Kidney (tissue), 14 donors: ENCODE results near the gene RNF135. TPM values are rescaled to one million over a fixed set of nuclear protein-coding genes. Genes with fewer than 3 reads are reported as not detected.

Experiments
- DNase-seq, 5 donors: peaks; one replicate each; pipeline ENCODE4 v3.0.0-alpha.2; 2013 to 2020
- FAIRE-seq: peaks from 2 replicates; lab custom pipeline; 2012; peaks lifted over from hg19 to GRCh38; lab: Jason Lieb, UNC
- H3K27ac ChIP-seq, 2 donors: one replicate each; pipeline ENCODE4 v1.7.0; 2013; ENCODE audit warnings: low read depth in 2 of 2, low read length in 2 of 2, inconsistent platforms in 1 of 2
- H3K27me3 ChIP-seq: one replicate; pipeline ENCODE4 v1.7.1; 2013; ENCODE audit warnings: low read length, inconsistent platforms; ENCODE audit not compliant: control insufficient read depth, insufficient read depth
- H3K36me3 ChIP-seq, 3 donors: one replicate each; pipeline versions ENCODE4 v1.7.0 to v1.7.1; 2013; ENCODE audit warnings: low read length in 3 of 3, control low read depth in 1 of 3, inconsistent platforms in 1 of 3; ENCODE audit not compliant: insufficient read depth in 3 of 3, control insufficient read depth in 2 of 3
- H3K4me1 ChIP-seq, 3 donors: one replicate each; pipeline versions ENCODE4 v1.7.0 to v1.7.1; 2013; ENCODE audit warnings: low read length in 3 of 3, inconsistent platforms in 1 of 3, low read depth in 1 of 3; ENCODE audit not compliant: control insufficient read depth in 2 of 3, insufficient read depth in 2 of 3
- H3K4me3 ChIP-seq, 3 donors: one replicate each; pipeline versions ENCODE4 v1.7.0 to v1.8.1; 2013; ENCODE audit warnings: low read length in 3 of 3, control low read depth in 1 of 3, inconsistent platforms in 1 of 3
- H3K9ac ChIP-seq, 3 donors: one replicate each; pipeline versions ENCODE4 v1.7.0 to v1.7.1; 2013; ENCODE audit warnings: low read length in 3 of 3, control low read depth in 1 of 3, inconsistent platforms in 1 of 3
- H3K9me3 ChIP-seq, 3 donors: one replicate each; pipeline versions ENCODE4 v1.7.0 to v1.7.1; 2013; ENCODE audit warnings: low read length in 3 of 3, control low read depth in 1 of 3, inconsistent platforms in 1 of 3; ENCODE audit not compliant: control insufficient read depth in 2 of 3, insufficient read depth in 1 of 3
- CTCF ChIP-seq: IDR thresholded peaks from 3 replicates; pipeline ENCODE4 v1.5.1; 2012; ENCODE audit warnings: mild to moderate bottlenecking, moderate library complexity, borderline replicate concordance; ENCODE audit not compliant: insufficient read depth; ENCODE audit errors: extremely low read depth
- intact Hi-C: fragments of 100-400 bp; cut with DNase I; formaldehyde crosslinking; loops from one replicate; pipeline ENCODE4 v1.11.1; 2022
- polyA plus RNA-seq: library from polyadenylated mRNA; stranded (reverse); fragments of 350-450 nt; fragmentation: Illumina TruSeq; extraction: RNeasy Lipid Tissue Mini Kit (QIAGEN cat#74804); gene quantifications from one replicate; pipeline ENCODE4 v1.2.3, GENCODE V29; 2014; ENCODE audit warnings: low read depth, low replicate concordance; ENCODE audit not compliant: insufficient read depth
- total RNA-seq: library from RNA; stranded (reverse); fragmentation: NEBNext Ultra II Directional; extraction: Animal tissue kit (Norgen Biotek cat#: 25700); gene quantifications from one replicate; pipeline ENCODE4 v1.2.1, GENCODE V29; 2021
- donor health status: control.
- donor health status: control.
- donor health status: control.
- donor health status: control.
- donor health status: control.
- donor health status: DM: yes; HTN: yes; CAD: no.
- donor health status: Normal renal cell carcinoma (clear cell type).

Gene RNF135
- total and polyA plus RNA-seq, 2 donors from 2014 or later: 27.8 to 29.8 TPM

- H3K27ac ChIP-seq: no peak overlapping the region
- peaks cover 0 to 19% (median 9%) of the 10 kb centered on the region in 3 donors for H3K36me3 ChIP-seq
- FAIRE-seq: no peak
Observed at GRCh38 chr17:30992551-30992950, 21.7 kb downstream of the RNF135 start.

DNA sequence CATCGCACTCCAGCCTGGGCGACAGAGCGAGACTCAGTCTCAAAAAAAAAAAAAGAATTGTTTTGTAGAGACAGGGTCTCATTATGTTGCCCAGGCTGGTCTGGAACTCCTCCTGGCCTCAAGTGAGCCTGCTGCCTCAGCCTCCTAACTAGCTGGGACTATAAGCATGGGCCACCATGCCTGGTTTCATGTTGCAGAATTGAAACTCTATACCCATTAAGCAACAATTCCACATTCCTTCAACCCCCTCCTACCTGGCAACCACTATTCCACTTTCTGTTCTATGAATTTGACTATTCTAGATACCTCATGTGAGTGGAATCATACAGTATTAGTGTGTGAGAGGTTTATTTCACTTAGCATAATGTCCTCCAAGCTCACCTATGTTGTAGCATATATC, 24.5 kb downstream of the RNF135 start:
- no peak overlapping the region for H3K9ac ChIP-seq
- no peak overlapping the region for H3K27ac ChIP-seq
- H3K27me3 ChIP-seq: no peaks in the 10 kb centered on the region
- peaks cover 6 to 35% (median 26%) of the 10 kb centered on the region in 3 donors for H3K36me3 ChIP-seq
- H3K9me3 ChIP-seq: no peaks in the 10 kb centered on the region
- no peaks in the 10 kb centered on the region for H3K4me1 ChIP-seq
- no peak for DNase-seq
- FAIRE-seq: no peak
- no peak for TF ChIP-seq CTCF
- H3K4me3 ChIP-seq: no peak overlapping the region
- intact Hi-C loops: no loop called here

More at GRCh38 chr17:30992551-30992950, 21.7 kb downstream of the RNF135 start:
- DNase-seq: no peak
- intact Hi-C loops: no loop called here
- Histone ChIP-seq H3K9me3 (no peaks in the 10 kb centered on the region), H3K27me3 (no peaks in the 10 kb centered on the region), H3K4me1 (no peaks in the 10 kb centered on the region), H3K9ac (no peak overlapping the region), H3K4me3 (no peak overlapping the region)
- no peak for TF ChIP-seq CTCF

DNA sequence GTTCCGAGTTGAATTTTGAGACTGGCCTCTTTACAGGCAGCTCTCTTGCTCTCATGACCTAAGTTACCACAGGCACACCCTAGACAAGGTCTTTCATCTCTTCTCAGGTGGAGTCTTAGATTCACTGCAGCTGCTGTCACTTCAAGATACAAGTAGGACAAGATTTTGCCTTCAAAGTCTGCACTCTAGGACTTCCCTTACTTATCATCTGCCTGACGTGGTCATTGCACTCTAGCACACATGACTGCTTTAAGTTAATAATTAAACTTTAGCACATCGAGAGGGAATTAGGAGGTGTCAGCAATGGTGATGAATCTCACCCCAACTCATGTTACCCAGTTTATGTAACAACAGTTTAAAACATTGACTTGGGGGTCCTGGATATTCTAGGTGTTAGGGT, 25.6 kb downstream of the RNF135 start:
- H3K4me1 ChIP-seq: no peaks in the 10 kb centered on the region
- no peaks in the 10 kb centered on the region for H3K9me3 ChIP-seq
- no peaks in the 10 kb centered on the region for H3K27me3 ChIP-seq
- no peak overlapping the region for H3K27ac ChIP-seq
- no peak for FAIRE-seq
- no peak for TF ChIP-seq CTCF
- intact Hi-C loops: no loop called here
- H3K4me3 ChIP-seq: no peak overlapping the region
- peaks cover 6 to 38% (median 25%) of the 10 kb centered on the region in 3 donors for H3K36me3 ChIP-seq
- H3K9ac ChIP-seq: no peak overlapping the region
- no peak for DNase-seq

DNA sequence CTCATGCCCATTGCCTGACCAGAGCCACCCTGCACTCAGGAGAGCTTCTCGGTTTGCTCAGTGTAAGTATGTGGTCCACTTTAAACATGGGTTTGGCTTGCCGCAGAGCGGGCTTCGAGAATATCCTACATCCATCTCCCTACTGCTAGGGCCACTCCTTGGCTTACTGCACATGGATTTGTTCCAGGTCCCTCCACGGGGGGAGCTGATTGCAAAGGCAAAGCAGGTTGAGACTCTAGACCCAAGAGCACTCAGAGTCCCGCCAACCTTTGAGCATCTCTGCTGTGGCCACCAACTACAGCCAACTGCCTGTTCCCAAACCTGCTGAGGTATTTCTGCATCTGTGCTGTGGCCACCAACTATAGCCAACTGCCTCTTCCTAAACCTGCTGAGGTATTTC, 26.4 kb downstream of the RNF135 start:
- FAIRE-seq (no peak), DNase-seq (no peak)
- Histone ChIP-seq H3K9me3 (no peaks in the 10 kb centered on the region), H3K36me3 (peaks cover 6 to 38% (median 24%) of the 10 kb centered on the region in 3 donors), H3K9ac (no peak overlapping the region), H3K27ac (no peak overlapping the region), H3K27me3 (no peaks in the 10 kb centered on the region), H3K4me3 (no peak overlapping the region), H3K4me1 (no peaks in the 10 kb centered on the region)
- no peak for TF ChIP-seq CTCF
- intact Hi-C loops: no loop called here
